ENCODE data around the gene TUT1.
A peak's percentile ranks its signal among the peaks of the same experiment; 100 is the strongest.
"Not testable (repeated sequence)": the region's sequence is repeated elsewhere in the genome, so short reads cannot be mapped to it uniquely, and the experiment has no call there.

Gene TUT1

DNA sequence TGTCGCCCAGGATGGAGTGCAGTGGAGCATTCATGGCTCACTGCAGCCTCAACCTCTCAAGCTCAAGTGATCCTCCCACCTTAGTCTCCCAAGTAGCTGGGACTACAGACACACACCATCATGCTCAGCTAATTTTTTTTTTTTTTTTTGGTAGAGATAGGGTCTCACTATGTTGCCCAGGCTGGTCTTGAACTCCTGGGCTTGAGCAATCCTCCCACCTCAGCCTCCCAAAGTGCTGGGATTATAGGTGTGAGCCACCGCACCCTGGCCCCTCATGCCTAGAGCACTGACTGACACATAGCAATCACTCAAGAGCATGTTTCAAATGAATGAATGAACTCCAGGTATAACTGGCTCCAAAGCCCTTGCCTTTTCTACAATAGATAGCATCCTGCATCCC, 40.8 kb downstream of the TUT1 start:
- H3K27ac ChIP-seq (ENCODE audit: low read length); H3K9me3 ChIP-seq (ENCODE audit: control insufficient read depth, low read depth, low read length); H3K36me3 ChIP-seq (ENCODE audit: control insufficient read depth, low read depth, low read length); H3K4me3 ChIP-seq (ENCODE audit: low read length); H3K9ac ChIP-seq (ENCODE audit: low read length): not testable (repeated sequence)
- Histone ChIP-seq H3K4me1 (ENCODE audit: control insufficient read depth, low read depth, low read length) (peaks cover 28% of the 10 kb centered on the region), H3K27me3 (ENCODE audit: control insufficient read depth, insufficient read depth, low read length) (peaks cover 54% of the 10 kb centered on the region)

DNA sequence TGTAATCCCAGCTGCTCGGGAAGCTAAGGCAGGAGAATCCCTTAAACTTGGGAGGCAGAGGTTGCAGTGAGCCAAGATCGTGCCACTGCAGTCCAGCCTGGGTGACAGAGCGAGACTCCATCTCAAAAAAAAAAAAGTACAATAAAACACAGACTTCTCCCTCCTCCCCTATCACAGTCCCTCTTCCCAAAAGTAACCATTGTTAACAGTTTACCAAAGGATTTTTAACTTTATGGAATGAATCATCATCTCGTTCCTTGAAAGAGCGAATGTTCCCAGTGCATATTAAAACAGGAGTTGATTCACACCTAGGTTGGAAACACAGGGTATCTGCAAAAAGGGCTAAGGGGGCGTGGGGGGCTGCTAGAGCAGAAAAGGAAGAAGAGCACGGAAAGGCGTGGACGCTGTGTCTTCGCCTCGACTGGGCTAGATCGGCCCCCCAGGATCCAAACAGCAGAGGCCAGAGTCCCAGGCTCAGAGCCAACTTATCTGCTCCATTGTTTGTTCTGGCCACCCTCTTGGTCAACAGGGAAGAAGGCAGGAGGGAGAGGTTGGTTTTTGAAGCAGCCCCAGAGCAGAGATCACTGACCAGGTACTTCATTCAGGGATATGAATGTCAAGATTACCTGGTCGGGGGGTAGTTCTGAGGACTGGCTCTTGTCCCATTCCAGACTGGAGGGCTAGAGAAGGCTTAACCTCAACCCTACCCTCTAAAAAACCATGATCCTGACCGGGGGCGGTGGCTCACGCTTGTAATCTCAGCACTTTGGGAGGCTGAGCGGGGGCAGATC, 42.6 kb downstream of the TUT1 start:
- Histone ChIP-seq H3K9me3 (ENCODE audit: control insufficient read depth, low read depth, low read length) (no peaks in the 10 kb centered on the region), H3K36me3 (ENCODE audit: control insufficient read depth, low read depth, low read length) (no peaks in the 10 kb centered on the region), H3K27ac (ENCODE audit: low read length) (no peak overlapping the region), H3K4me1 (ENCODE audit: control insufficient read depth, low read depth, low read length) (peaks cover 30% of the 10 kb centered on the region), H3K9ac (ENCODE audit: low read length) (no peak overlapping the region), H3K4me3 (ENCODE audit: low read length) (no peak overlapping the region), H3K27me3 (ENCODE audit: control insufficient read depth, insufficient read depth, low read length) (peaks cover 72% of the 10 kb centered on the region)

DNA sequence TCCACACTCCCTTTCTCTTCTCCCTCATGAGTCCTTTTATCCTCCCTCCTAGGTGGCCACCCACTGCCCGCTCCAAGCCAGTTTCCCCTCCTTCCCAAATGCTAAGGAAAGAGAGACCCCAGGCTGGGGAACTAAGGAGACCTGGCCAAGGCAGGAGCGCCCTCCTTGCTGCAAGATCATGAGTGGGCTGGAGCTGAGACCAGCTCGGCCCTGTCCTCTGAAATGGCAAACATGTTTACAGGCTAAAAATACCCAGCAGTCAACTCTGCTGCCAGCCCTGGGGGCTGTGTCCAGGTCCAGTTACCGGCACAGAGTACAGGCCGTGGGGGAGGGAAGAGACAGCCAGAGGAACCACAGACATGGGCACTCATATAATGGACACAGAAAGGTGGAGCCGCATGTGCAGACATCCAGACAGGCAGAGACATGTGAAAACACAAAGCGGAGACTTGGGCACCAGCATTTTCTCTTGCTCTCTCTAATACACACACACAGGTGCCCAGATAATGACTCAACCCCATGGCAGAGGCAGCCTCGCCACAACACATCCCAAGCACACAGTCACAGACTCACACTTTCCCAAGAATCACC, 43.5 kb downstream of the TUT1 start:
- H3K4me3 ChIP-seq (ENCODE audit: low read length): peak overlapping the region; percentile 70
- peaks cover 21% of the 10 kb centered on the region for H3K4me1 ChIP-seq (ENCODE audit: control insufficient read depth, low read depth, low read length)
- no peak overlapping the region for H3K27ac ChIP-seq (ENCODE audit: low read length)
- no peak overlapping the region for H3K9ac ChIP-seq (ENCODE audit: low read length)
- H3K27me3 ChIP-seq (ENCODE audit: control insufficient read depth, insufficient read depth, low read length): peaks cover 81% of the 10 kb centered on the region
- no peaks in the 10 kb centered on the region for H3K36me3 ChIP-seq (ENCODE audit: control insufficient read depth, low read depth, low read length)
- H3K9me3 ChIP-seq (ENCODE audit: control insufficient read depth, low read depth, low read length): no peaks in the 10 kb centered on the region

DNA sequence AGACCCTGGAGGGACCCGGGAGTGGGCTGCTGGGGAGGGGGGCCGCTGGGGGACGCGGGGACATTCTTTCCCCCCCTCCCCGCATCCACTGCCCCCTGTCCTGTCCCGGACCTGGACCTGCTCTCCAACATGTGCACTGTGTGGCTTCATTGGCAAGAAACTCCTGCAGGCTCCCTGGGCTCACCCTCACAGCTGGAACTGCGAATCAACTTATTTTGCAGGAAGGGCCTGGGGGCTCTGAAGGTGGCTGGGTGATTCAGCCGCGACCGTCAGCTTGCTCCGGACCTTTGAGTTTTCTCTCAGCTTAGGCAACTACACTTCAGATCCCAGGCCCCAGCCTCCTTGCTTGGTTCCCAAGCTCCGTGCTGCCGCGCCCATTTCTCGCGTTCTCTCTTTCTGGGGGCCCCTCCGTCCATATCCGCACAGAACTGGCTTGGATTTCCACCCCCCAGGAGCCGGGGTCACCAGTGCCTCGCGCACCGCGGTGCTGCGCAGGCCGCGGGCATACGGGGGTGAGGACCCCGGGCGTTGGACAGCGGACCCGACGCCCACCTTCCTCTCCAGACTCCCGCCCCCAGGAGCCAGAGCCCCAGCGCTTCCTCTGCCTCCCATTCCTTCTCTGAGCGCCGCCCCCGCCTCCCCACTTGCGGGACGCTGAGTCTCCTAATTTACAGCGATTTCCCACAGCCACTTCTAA, 44.2 kb downstream of the TUT1 start:
- H3K9me3 ChIP-seq (ENCODE audit: control insufficient read depth, low read depth, low read length): no peaks in the 10 kb centered on the region
- H3K9ac ChIP-seq (ENCODE audit: low read length): no peak overlapping the region
- peak overlapping the region; percentile 70 for H3K4me3 ChIP-seq (ENCODE audit: low read length)
- H3K36me3 ChIP-seq (ENCODE audit: control insufficient read depth, low read depth, low read length): no peaks in the 10 kb centered on the region
- peaks cover 85% of the 10 kb centered on the region for H3K27me3 ChIP-seq (ENCODE audit: control insufficient read depth, insufficient read depth, low read length)
- no peak overlapping the region for H3K27ac ChIP-seq (ENCODE audit: low read length)
- peaks cover 17% of the 10 kb centered on the region for H3K4me1 ChIP-seq (ENCODE audit: control insufficient read depth, low read depth, low read length)

DNA sequence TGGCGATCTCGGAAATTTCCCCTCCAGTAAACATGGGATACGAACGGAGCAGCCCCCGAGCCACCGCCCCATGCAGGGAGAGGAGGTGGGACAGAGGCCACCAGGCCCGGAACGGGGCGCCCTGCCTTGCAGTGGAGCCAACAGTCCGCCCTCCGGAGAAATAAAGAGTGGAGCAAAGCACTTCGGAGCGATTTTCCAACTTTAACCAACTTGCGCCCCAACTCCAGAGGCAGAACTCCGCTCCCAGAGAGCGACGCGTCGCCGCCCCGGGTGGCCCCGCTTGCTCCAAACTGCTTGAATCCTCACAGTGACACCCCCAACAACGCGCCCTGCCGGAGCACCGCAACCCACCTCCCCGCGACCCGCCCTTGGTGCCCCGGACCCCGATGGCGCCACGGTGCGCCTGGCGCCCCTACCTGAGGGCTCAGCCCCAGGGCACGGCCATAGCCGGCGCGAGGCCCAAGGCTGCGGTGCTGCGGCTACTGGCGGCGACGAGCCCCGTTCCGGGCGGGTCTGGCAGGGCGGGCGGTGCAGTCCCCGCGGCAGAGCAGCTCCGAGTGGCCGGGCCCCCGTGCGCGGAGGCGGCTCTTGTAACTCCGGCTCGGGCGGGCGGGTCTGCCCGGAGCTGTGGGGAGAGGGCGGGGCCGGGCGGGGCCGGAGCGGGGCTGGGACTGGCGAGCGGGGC, 44.9 kb downstream of the TUT1 start, which contains the start of gene AHNAK:
AHNAK (minus strand) TSS at position 563 of the 685 bp plus-strand sequence. CDS start 10,708 bp downstream, outside the sequence.
- Histone ChIP-seq H3K9me3 (ENCODE audit: control insufficient read depth, low read depth, low read length) (no peaks in the 10 kb centered on the region), H3K36me3 (ENCODE audit: control insufficient read depth, low read depth, low read length) (no peaks in the 10 kb centered on the region), H3K27ac (ENCODE audit: low read length) (no peak within 1 kb of the TSS), H3K4me1 (ENCODE audit: control insufficient read depth, low read depth, low read length) (peaks cover 11% of the 10 kb centered on the region), H3K27me3 (ENCODE audit: control insufficient read depth, insufficient read depth, low read length) (peaks cover 85% of the 10 kb centered on the region), H3K9ac (ENCODE audit: low read length) (peak within 1 kb of the TSS; percentile 30), H3K4me3 (ENCODE audit: low read length) (peak within 1 kb of the TSS; percentile 70)

DNA sequence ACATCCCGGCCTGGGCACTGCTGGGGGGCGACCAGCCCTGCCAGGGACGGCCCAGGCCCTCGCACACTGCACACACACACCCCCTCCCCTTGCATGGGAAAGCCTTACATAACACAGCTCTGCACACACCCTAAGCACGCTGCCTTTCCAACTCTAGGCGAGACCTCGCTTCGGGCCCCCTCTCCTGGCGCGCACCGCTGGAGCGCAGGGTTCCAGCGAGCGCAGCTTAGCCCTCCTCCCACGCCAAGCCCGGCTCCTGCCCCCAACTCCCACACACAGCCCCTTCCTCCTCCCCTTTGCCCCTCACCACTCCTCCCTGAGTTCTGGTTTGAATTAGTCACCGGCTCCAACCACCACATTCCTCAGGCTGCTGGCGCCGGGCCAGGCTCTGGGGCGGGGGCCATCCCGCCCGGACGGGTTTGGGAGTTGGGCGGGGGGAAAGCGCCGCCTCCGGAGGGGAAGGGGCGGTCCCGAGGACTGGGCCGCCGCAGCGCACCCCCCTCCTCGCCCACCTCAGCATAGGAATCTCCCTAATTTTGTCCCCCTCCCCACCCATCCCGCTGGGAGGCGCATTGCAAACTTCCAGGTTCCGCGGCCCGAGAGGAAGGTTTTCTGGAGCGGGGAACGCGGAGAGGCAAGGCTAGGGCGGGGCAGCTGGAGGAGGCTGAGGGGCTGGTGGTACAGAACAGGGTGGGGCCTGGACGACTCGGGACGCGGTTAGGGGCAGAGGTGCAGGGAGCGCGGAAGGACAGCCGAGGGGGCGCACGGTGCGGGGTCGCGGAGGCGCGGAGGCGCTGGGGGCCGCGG, 45.7 kb downstream of the TUT1 start:
- peak overlapping the region; percentile 70 for H3K4me3 ChIP-seq (ENCODE audit: low read length)
- H3K4me1 ChIP-seq (ENCODE audit: control insufficient read depth, low read depth, low read length): peaks cover 10% of the 10 kb centered on the region
- no peaks in the 10 kb centered on the region for H3K36me3 ChIP-seq (ENCODE audit: control insufficient read depth, low read depth, low read length)
- no peaks in the 10 kb centered on the region for H3K9me3 ChIP-seq (ENCODE audit: control insufficient read depth, low read depth, low read length)
- no peak overlapping the region for H3K27ac ChIP-seq (ENCODE audit: low read length)
- peak overlapping the region; percentile 4 for H3K9ac ChIP-seq (ENCODE audit: low read length)
- peaks cover 83% of the 10 kb centered on the region for H3K27me3 ChIP-seq (ENCODE audit: control insufficient read depth, insufficient read depth, low read length)

DNA sequence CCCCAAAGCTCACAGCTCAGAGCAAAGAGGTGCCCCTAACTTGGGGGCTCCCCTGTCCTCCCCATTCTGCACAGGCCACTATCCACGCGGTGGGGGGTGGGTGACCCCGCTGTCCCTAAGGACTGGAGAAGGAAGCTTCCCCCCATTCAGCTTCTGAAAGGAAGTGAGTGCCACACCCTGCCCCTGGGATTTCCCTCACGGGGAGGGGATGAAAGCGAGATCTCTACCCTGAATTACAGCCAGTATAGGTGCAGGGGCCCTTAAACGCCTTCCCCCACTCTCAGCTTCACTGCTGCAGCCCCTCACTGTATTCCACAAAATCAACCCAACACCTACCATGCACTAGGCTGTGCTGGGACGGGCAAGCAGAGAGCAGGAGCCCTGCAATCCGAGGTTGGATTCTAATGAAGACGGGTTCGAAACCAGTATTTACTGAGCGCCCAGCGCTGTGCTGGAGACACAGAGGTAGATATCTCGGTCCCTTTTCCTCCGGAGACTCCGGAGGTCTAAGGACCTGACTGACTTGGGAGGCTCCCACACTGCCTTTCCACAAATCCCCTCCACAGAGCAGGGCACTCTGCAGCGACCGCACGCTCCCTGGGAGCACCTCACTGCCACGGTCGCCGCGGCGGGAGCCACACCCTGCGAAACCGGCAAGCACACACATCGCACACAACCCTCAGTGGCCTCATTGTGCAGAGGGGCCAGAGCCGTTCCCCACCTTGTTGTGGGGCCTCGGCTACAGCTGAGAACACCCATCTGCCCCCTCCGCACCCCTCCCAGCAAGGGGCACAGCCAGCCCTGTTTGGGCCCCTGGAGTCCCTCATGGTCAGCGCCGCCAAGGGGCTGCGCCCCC, 46.5 kb downstream of the TUT1 start:
- H3K4me3 ChIP-seq (ENCODE audit: low read length): peak overlapping the region; percentile 70
- H3K4me1 ChIP-seq (ENCODE audit: control insufficient read depth, low read depth, low read length): peaks cover 10% of the 10 kb centered on the region
- H3K9me3 ChIP-seq (ENCODE audit: control insufficient read depth, low read depth, low read length): no peaks in the 10 kb centered on the region
- no peaks in the 10 kb centered on the region for H3K36me3 ChIP-seq (ENCODE audit: control insufficient read depth, low read depth, low read length)
- H3K27ac ChIP-seq (ENCODE audit: low read length): no peak overlapping the region
- peaks cover 74% of the 10 kb centered on the region for H3K27me3 ChIP-seq (ENCODE audit: control insufficient read depth, insufficient read depth, low read length)
- H3K9ac ChIP-seq (ENCODE audit: low read length): peak overlapping the region; percentile 4

DNA sequence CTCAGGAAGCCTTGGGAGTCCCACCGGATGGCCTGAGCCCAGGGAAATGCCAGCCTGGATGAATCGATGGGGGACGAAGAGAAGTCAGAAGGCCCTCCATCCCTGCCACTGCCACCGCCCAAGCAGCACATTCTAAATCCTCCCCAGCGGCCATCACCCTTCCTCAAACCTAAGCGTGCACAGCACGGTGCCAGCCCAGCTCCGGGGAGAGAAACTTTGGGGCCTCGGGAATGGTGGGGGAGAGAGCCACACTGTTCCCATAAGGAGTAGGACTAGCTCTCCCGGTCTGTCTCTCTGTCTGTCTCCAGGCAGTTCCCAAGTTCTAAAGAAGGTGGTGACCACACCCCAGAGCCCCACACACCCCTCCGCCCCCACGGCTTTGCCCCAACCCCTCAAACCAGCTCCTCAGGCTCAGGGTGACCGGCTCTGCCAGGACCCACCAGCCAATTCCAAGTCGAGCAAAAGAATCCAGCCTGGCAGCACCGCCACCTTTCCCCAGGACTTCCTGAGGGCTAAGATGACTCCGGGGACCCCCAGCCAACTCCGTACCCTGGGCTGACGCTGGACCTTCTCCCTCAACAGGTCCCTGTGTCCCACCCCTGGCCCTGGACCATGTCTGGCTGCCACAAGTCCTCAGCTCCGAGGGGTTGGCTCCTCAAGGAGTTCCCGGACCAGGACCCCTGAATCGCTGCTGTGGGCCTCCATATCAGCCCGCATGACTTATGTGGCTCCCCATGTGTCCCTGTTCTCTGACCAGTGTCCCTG, 47.5 kb downstream of the TUT1 start:
- H3K4me1 ChIP-seq (ENCODE audit: control insufficient read depth, low read depth, low read length): peaks cover 10% of the 10 kb centered on the region
- no peak overlapping the region for H3K4me3 ChIP-seq (ENCODE audit: low read length)
- no peaks in the 10 kb centered on the region for H3K9me3 ChIP-seq (ENCODE audit: control insufficient read depth, low read depth, low read length)
- H3K9ac ChIP-seq (ENCODE audit: low read length): no peak overlapping the region
- H3K27ac ChIP-seq (ENCODE audit: low read length): no peak overlapping the region
- H3K36me3 ChIP-seq (ENCODE audit: control insufficient read depth, low read depth, low read length): no peaks in the 10 kb centered on the region
- peaks cover 65% of the 10 kb centered on the region for H3K27me3 ChIP-seq (ENCODE audit: control insufficient read depth, insufficient read depth, low read length)

DNA sequence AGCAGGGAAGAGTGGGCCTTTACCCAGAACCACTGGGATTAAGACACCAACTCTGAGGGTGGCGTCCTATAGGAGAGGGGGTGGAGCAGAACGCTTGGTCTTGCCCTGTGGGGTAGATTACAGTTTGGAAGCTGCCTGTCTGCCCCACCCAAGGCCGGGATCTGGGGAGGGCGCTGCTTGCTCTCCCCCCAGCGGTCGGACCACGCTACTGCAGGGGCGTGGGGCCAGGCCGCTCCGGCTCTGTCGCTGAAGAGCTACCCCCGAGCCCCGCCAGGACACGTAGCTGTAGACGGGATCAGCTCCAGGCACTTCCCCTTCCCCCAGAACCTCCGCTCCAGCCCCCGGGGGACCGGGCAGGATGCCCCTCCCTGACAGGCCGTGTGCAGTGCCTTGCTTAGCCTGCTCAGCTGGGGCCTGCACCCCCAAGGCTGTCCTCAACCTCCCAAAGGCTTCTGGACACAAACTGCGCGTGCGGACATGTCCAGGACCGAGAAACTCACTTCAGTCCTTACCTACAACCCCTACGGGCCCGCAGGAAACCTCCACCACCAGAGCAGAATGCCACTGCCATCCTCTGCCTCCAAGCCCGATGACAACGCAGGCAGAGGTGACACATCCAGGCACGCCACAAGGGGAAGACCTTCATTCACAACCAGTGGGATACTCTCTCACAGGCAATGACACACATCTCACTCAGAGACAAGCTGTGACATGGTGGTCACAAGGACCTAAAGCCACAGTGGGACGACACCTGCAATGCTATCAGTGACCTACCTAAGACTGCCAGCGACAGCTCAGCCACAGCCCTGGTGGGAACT, 48.4 kb downstream of the TUT1 start:
- Histone ChIP-seq H3K4me1 (ENCODE audit: control insufficient read depth, low read depth, low read length) (peaks cover 10% of the 10 kb centered on the region), H3K27ac (ENCODE audit: low read length) (no peak overlapping the region), H3K36me3 (ENCODE audit: control insufficient read depth, low read depth, low read length) (no peaks in the 10 kb centered on the region)

More for the DNA sequence above, 48.4 kb downstream of the TUT1 start:
- Histone ChIP-seq H3K9me3 (ENCODE audit: control insufficient read depth, low read depth, low read length) (no peaks in the 10 kb centered on the region), H3K4me3 (ENCODE audit: low read length) (no peak overlapping the region), H3K27me3 (ENCODE audit: control insufficient read depth, insufficient read depth, low read length) (peaks cover 56% of the 10 kb centered on the region), H3K9ac (ENCODE audit: low read length) (no peak overlapping the region)

All from iPS-18a (cell line).